Activated T-helper 17 cell treated with anti-CD3 and anti-CD28 coated beads, Interleukin-2, amount 50 U/mL, for 72 hours (primary cell): ENCODE results near the gene SPDYE16. TPM values are rescaled to one million over a fixed set of nuclear protein-coding genes. Genes with fewer than 3 reads are reported as not detected.
"Not testable (repeated sequence)": the region's sequence is repeated elsewhere in the genome, so short reads cannot be mapped to it uniquely, and the experiment has no call there.

Experiments
- ATAC-seq: fragments of 150-1000 bp; cut with Tn5 transposase; replicated peaks from 2 replicates; pipeline ENCODE4 v1.10.0; 2021; ENCODE audit warnings: mild to moderate bottlenecking, moderate library complexity
- H3K27ac Mint-ChIP-seq: one replicate; pipeline ENCODE4 v1.8.0; 2022; ENCODE audit warnings: mixed read lengths
- H3K27me3 Mint-ChIP-seq: one replicate; pipeline ENCODE4 v1.8.0; 2022; ENCODE audit warnings: mixed read lengths
- H3K36me3 Mint-ChIP-seq: one replicate; pipeline ENCODE4 v1.8.0; 2022; ENCODE audit warnings: low read depth, mild to moderate bottlenecking, mixed read lengths
- H3K4me1 Mint-ChIP-seq: one replicate; pipeline ENCODE4 v1.8.0; 2022; ENCODE audit warnings: mixed read lengths
- H3K4me3 Mint-ChIP-seq: one replicate; pipeline ENCODE4 v1.8.0; 2022; ENCODE audit warnings: mild to moderate bottlenecking, mixed read lengths
- H3K9me3 Mint-ChIP-seq: one replicate; pipeline ENCODE4 v1.8.0; 2022; ENCODE audit warnings: mixed read lengths
- total RNA-seq, 2 donors: library from RNA; stranded (reverse); gene quantifications; one replicate each; pipeline ENCODE4 v1.2.3, GENCODE V29; 2022

SPDYE16 gene
- total RNA-seq, 2 donors from 2014 or later, result 0.17 to 0.45 TPM

GRCh38 chr7:76512941-76513816 lies 29.9 kb downstream of the SPDYE16 start:
- H3K27me3 Mint-ChIP-seq, result no peaks in the 10 kb centered on the region
- H3K9me3 Mint-ChIP-seq, result no peaks in the 10 kb centered on the region
- H3K4me3 Mint-ChIP-seq, result no peak overlapping the region
- H3K27ac Mint-ChIP-seq, result no peak overlapping the region
- no peaks in the 10 kb centered on the region for H3K36me3 Mint-ChIP-seq
- no peak for ATAC-seq
- H3K4me1 Mint-ChIP-seq, result no peaks in the 10 kb centered on the region

GRCh38 chr7:76511911-76512885 lies 30.9 kb downstream of the SPDYE16 start:
- not testable (repeated sequence) for H3K36me3 Mint-ChIP-seq, H3K4me1 Mint-ChIP-seq, H3K27me3 Mint-ChIP-seq, ATAC-seq, H3K4me3 Mint-ChIP-seq, H3K27ac Mint-ChIP-seq, H3K9me3 Mint-ChIP-seq

GRCh38 chr7:76511200-76511910 lies 31.7 kb downstream of the SPDYE16 start:
- H3K27ac Mint-ChIP-seq, H3K4me3 Mint-ChIP-seq, ATAC-seq, H3K27me3 Mint-ChIP-seq, H3K4me1 Mint-ChIP-seq, H3K36me3 Mint-ChIP-seq, H3K9me3 Mint-ChIP-seq: not testable (repeated sequence)

- H3K4me1 Mint-ChIP-seq, result peaks cover 3% of the 10 kb centered on the region
- no peak for ATAC-seq
- H3K9me3 Mint-ChIP-seq, result no peaks in the 10 kb centered on the region
- H3K27ac Mint-ChIP-seq, result no peak within 1 kb of the TSS
- no peaks in the 10 kb centered on the region for H3K27me3 Mint-ChIP-seq
- H3K4me3 Mint-ChIP-seq, result no peak within 1 kb of the TSS
- H3K36me3 Mint-ChIP-seq, result no peaks in the 10 kb centered on the region
These were observed 32.9 kb downstream of the SPDYE16 start, which contains the start of gene UPK3B for GRCh38 chr7:76509931-76510877. TSS of gene UPK3B (plus strand) at chr7:76510552. CDS start at chr7:76510653, 101 bp downstream.

- no peak overlapping the region for H3K27ac Mint-ChIP-seq
- peaks cover 3% of the 10 kb centered on the region for H3K4me1 Mint-ChIP-seq
- no peaks in the 10 kb centered on the region for H3K27me3 Mint-ChIP-seq
- H3K4me3 Mint-ChIP-seq, result no peak overlapping the region
- H3K9me3 Mint-ChIP-seq, result no peaks in the 10 kb centered on the region
- ATAC-seq, result no peak
- peaks cover 5% of the 10 kb centered on the region for H3K36me3 Mint-ChIP-seq
These were observed 35.2 kb downstream of the SPDYE16 start for GRCh38 chr7:76507723-76508406.

GRCh38 chr7:76506643-76507042 lies 36.5 kb downstream of the SPDYE16 start:
- not testable (repeated sequence) for H3K36me3 Mint-ChIP-seq, H3K4me1 Mint-ChIP-seq, ATAC-seq, H3K27ac Mint-ChIP-seq, H3K9me3 Mint-ChIP-seq, H3K27me3 Mint-ChIP-seq, H3K4me3 Mint-ChIP-seq

GRCh38 chr7:76506081-76506440 lies 37.0 kb downstream of the SPDYE16 start:
- Mint-ChIP-seq H3K9me3 (no peaks in the 10 kb centered on the region), H3K4me1 (peaks cover 3% of the 10 kb centered on the region), H3K27ac (no peak overlapping the region), H3K27me3 (no peaks in the 10 kb centered on the region), H3K4me3 (no peak overlapping the region), H3K36me3 (peaks cover 14% of the 10 kb centered on the region)
- no peak for ATAC-seq

GRCh38 chr7:76505168-76506080 lies 37.7 kb downstream of the SPDYE16 start:
- Mint-ChIP-seq H3K27ac (no peak overlapping the region), H3K36me3 (peaks cover 16% of the 10 kb centered on the region), H3K4me3 (no peak overlapping the region), H3K9me3 (no peaks in the 10 kb centered on the region), H3K4me1 (peaks cover 3% of the 10 kb centered on the region), H3K27me3 (no peaks in the 10 kb centered on the region)
- no peak for ATAC-seq

GRCh38 chr7:76504351-76505167 lies 38.5 kb downstream of the SPDYE16 start:
- not testable (repeated sequence) for H3K4me1 Mint-ChIP-seq, H3K9me3 Mint-ChIP-seq, H3K4me3 Mint-ChIP-seq, H3K27ac Mint-ChIP-seq, ATAC-seq, H3K27me3 Mint-ChIP-seq
- H3K36me3 Mint-ChIP-seq, result peaks cover 16% of the 10 kb centered on the region

- H3K27ac Mint-ChIP-seq, H3K27me3 Mint-ChIP-seq, H3K9me3 Mint-ChIP-seq, ATAC-seq, H3K4me3 Mint-ChIP-seq, H3K4me1 Mint-ChIP-seq: not testable (repeated sequence)
- peaks cover 16% of the 10 kb centered on the region for H3K36me3 Mint-ChIP-seq
These were observed 39.9 kb downstream of the SPDYE16 start for GRCh38 chr7:76503244-76503643.

GRCh38 chr7:76502836-76503235 lies 40.3 kb downstream of the SPDYE16 start:
- ATAC-seq, H3K9me3 Mint-ChIP-seq, H3K27ac Mint-ChIP-seq, H3K4me1 Mint-ChIP-seq, H3K4me3 Mint-ChIP-seq, H3K27me3 Mint-ChIP-seq: not testable (repeated sequence)
- H3K36me3 Mint-ChIP-seq, result peaks cover 16% of the 10 kb centered on the region

GRCh38 chr7:76502224-76502623 lies 40.9 kb downstream of the SPDYE16 start:
- not testable (repeated sequence) for H3K27ac Mint-ChIP-seq, H3K4me3 Mint-ChIP-seq, H3K4me1 Mint-ChIP-seq, H3K9me3 Mint-ChIP-seq, ATAC-seq, H3K27me3 Mint-ChIP-seq
- peaks cover 16% of the 10 kb centered on the region for H3K36me3 Mint-ChIP-seq
